Ishikawa (cell line): ENCODE results near the gene KIF3C.

Experiments used
- CEBPB ChIP-seq: IDR thresholded peaks from 2 replicates; pipeline ENCODE4 v1.6.1; 2012
- CREB1 ChIP-seq: IDR thresholded peaks from 2 replicates; pipeline ENCODE4 v1.6.1; 2012; ENCODE audit warnings: low read depth
- EGR1 ChIP-seq: IDR thresholded peaks from 2 replicates; pipeline ENCODE4 v1.6.1; 2012
- EP300 ChIP-seq: IDR thresholded peaks from 2 replicates; pipeline ENCODE4 v1.6.1; 2012; ENCODE audit warnings: borderline replicate concordance
- FOXM1 ChIP-seq: IDR thresholded peaks from 2 replicates; pipeline ENCODE4 v1.6.1; 2012; ENCODE audit warnings: low read depth, borderline replicate concordance
- NFIC ChIP-seq: IDR thresholded peaks from 2 replicates; pipeline ENCODE4 v1.6.1; 2012
- RAD21 ChIP-seq: IDR thresholded peaks from 2 replicates; pipeline ENCODE4 v1.6.1; 2012; ENCODE audit warnings: low read depth
- TAF1 ChIP-seq: IDR thresholded peaks from 2 replicates; pipeline ENCODE4 v1.6.1; 2012; ENCODE audit warnings: low read depth, mild to moderate bottlenecking
- TCF12 ChIP-seq: IDR thresholded peaks from 2 replicates; pipeline ENCODE4 v1.6.1; 2012; ENCODE audit warnings: low read depth
- TEAD4 ChIP-seq: IDR thresholded peaks from 2 replicates; pipeline ENCODE4 v1.6.1; 2012
- YY1 ChIP-seq: IDR thresholded peaks from 2 replicates; pipeline ENCODE4 v1.6.1; 2012; ENCODE audit warnings: low read depth
- ZBTB7A ChIP-seq: IDR thresholded peaks from 2 replicates; pipeline ENCODE4 v1.6.1; 2012; ENCODE audit warnings: low read depth
- TF ChIP-seq, protein P1 (sequence below): IDR thresholded peaks from 2 replicates; pipeline ENCODE4 v1.6.1; 2012
- TF ChIP-seq, protein P2 (sequence below): IDR thresholded peaks from 2 replicates; pipeline ENCODE4 v1.6.1; 2012
- TF ChIP-seq, protein P3 (sequence below): IDR thresholded peaks from 2 replicates; pipeline ENCODE4 v1.6.1; 2012; ENCODE audit warnings: low read depth, mild to moderate bottlenecking

KIF3C gene

DNA sequence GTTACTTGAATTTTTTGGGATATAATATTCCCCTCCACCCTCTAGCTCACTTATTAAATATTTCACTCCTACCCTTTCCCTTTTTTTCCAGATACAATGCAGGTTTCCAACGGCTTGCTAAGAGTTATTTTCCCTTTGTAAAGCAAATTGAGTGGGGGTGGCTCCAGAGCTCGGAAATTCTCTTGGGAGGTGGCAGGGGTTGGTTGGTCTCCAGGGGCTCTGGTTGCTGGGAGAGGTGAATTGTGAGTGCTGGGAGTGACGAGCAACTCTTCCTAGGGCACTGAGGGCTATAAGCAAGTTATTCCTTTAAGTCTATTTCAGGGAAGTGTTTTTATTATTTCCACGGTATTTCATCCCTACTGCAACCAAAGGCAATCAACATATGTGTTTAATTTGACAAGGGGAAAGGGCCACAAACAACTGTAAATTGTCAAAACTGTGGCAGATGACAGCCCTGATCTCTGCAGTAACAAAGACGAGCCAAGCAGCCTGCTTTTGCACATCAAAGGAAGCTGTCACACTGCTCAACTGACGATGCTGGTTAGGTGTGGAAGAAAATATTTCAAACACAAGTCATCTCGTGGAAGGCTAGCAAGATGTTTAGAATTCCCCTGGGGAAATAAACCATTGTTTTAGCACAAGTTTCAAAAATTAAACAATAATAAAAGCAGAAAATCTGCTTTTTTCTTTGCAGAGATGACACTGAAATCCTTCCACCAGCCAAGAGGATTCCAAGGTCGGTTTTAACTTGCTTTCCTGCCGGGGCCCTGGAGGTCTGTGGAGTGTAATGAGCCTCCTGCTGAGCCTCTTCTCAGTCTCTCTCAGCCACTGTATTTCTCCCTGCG lies 69.2 kb downstream of the KIF3C start:
- TF ChIP-seq EP300 (no peak), YY1 (no peak), NFIC (no peak), FOXM1 (no peak), EGR1 (no peak), ZBTB7A (no peak), RAD21 (no peak), TCF12 (no peak), CEBPB (no peak), CREB1 (no peak), TAF1 (no peak), TEAD4 (no peak)
- TF ChIP-seq, protein P1, sequence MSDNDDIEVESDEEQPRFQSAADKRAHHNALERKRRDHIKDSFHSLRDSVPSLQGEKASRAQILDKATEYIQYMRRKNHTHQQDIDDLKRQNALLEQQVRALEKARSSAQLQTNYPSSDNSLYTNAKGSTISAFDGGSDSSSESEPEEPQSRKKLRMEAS, result no peak
- TF ChIP-seq, protein P2, sequence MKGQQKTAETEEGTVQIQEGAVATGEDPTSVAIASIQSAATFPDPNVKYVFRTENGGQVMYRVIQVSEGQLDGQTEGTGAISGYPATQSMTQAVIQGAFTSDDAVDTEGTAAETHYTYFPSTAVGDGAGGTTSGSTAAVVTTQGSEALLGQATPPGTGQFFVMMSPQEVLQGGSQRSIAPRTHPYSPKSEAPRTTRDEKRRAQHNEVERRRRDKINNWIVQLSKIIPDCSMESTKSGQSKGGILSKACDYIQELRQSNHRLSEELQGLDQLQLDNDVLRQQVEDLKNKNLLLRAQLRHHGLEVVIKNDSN, result no peak
- TF ChIP-seq, protein P3, sequence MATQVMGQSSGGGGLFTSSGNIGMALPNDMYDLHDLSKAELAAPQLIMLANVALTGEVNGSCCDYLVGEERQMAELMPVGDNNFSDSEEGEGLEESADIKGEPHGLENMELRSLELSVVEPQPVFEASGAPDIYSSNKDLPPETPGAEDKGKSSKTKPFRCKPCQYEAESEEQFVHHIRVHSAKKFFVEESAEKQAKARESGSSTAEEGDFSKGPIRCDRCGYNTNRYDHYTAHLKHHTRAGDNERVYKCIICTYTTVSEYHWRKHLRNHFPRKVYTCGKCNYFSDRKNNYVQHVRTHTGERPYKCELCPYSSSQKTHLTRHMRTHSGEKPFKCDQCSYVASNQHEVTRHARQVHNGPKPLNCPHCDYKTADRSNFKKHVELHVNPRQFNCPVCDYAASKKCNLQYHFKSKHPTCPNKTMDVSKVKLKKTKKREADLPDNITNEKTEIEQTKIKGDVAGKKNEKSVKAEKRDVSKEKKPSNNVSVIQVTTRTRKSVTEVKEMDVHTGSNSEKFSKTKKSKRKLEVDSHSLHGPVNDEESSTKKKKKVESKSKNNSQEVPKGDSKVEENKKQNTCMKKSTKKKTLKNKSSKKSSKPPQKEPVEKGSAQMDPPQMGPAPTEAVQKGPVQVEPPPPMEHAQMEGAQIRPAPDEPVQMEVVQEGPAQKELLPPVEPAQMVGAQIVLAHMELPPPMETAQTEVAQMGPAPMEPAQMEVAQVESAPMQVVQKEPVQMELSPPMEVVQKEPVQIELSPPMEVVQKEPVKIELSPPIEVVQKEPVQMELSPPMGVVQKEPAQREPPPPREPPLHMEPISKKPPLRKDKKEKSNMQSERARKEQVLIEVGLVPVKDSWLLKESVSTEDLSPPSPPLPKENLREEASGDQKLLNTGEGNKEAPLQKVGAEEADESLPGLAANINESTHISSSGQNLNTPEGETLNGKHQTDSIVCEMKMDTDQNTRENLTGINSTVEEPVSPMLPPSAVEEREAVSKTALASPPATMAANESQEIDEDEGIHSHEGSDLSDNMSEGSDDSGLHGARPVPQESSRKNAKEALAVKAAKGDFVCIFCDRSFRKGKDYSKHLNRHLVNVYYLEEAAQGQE, result no peak

DNA sequence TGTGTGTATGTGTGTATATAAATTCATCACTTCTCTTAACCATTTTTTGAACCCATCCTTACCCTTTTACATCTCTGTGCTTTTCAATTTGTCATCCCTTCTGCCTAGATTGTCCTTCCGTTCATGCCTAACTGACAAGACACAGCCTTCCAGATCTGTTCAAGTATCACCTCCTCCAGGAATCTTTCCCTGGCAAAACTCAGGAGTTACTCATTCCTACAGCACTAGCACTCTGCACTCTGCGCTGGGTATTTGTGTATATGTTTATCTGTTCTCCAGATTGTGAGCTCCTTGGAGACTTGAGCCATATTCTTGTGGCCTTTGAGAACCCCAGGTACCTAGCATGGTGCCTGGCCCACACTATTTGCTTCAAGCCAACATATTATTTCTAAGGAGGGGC lies 77.2 kb downstream of the KIF3C start:
- TF ChIP-seq CEBPB (no peak), ZBTB7A (no peak), NFIC (no peak), EGR1 (no peak), TAF1 (no peak), RAD21 (no peak), TCF12 (no peak), CREB1 (no peak)
- TF ChIP-seq, protein P1, result no peak
- TF ChIP-seq, protein P3, result no peak

DNA sequence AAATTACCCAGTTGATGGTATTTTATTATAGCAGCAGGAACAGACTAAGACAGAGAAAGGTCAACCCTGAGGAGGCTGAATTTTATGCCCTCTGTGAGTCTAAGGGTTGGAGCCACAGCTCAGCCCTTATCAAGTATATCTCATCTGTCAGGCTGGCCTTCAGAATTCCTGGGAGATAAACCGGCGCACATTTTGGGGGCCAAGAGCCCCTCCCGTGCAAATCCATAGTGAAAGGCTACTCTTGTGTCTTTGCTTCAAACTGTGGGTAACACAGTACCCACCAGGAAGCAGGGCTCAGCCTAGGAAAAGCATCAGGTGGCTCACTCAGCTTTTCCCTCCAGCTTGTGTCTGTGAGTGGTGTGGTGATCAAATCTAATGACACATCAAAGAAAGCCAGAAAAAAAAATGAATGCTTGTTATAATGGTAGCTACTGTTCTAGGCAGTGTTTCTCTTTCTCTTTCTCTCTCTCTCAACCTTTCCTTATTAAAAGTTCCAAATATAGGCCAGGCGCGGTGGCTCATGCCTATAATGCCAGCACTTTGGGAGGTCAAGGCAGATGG lies 79.0 kb downstream of the KIF3C start:
- TF ChIP-seq CREB1 (no peak), FOXM1 (no peak), EP300 (no peak), NFIC (no peak), RAD21 (no peak)

DNA sequence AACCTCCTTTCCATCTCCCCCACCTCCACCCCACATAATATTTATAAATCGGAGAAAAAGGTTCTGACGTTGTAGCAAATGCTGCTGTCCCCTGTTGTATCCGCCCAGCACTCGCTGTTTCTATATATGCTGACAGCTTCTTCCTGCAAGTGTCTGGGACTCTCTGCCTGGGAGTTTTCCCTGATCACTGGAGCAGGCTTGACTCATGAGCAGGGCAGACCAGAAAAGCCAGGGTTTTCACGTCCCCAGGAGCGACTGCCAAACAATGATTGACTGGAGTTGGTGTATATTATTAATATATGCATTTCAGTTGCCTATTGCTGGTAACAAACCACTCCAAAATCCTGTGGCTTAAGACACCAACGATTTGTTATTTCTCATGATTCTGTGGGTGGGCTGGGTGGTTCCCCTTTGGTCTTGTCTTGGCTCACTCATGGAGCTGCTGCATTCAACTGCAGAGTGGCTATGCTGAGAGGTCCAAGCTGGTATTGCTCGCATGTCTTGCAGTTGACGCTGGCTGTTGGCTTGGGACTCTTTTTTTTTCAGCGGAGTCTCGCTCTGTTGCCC lies 82.8 kb downstream of the KIF3C start:
- no peak for TF ChIP-seq FOXM1
- no peak for TF ChIP-seq YY1
- TF ChIP-seq TEAD4, result no peak
- TF ChIP-seq, protein P3, result no peak
- no peak for TF ChIP-seq TAF1
- TF ChIP-seq, protein P2, result no peak
- TF ChIP-seq CREB1, result no peak
- no peak for TF ChIP-seq TCF12
- TF ChIP-seq RAD21, result no peak
